Embryonic facial prominence (tissue), 1 donor: ENCODE results near the gene NRDE2.

Experiments used
- DNase-seq: peaks from one replicate; pipeline ENCODE4 v3.0.0-alpha.2; 2016; ENCODE audit errors: extremely low spot score

The NRDE2 gene, protein sequence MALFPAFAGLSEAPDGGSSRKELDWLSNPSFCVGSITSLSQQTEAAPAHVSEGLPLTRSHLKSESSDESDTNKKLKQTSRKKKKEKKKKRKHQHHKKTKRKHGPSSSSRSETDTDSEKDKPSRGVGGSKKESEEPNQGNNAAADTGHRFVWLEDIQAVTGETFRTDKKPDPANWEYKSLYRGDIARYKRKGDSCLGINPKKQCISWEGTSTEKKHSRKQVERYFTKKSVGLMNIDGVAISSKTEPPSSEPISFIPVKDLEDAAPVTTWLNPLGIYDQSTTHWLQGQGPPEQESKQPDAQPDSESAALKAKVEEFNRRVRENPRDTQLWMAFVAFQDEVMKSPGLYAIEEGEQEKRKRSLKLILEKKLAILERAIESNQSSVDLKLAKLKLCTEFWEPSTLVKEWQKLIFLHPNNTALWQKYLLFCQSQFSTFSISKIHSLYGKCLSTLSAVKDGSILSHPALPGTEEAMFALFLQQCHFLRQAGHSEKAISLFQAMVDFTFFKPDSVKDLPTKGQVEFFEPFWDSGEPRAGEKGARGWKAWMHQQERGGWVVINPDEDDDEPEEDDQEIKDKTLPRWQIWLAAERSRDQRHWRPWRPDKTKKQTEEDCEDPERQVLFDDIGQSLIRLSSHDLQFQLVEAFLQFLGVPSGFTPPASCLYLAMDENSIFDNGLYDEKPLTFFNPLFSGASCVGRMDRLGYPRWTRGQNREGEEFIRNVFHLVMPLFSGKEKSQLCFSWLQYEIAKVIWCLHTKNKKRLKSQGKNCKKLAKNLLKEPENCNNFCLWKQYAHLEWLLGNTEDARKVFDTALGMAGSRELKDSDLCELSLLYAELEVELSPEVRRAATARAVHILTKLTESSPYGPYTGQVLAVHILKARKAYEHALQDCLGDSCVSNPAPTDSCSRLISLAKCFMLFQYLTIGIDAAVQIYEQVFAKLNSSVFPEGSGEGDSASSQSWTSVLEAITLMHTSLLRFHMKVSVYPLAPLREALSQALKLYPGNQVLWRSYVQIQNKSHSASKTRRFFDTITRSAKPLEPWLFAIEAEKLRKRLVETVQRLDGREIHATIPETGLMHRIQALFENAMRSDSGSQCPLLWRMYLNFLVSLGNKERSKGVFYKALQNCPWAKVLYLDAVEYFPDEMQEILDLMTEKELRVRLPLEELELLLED

DNA sequence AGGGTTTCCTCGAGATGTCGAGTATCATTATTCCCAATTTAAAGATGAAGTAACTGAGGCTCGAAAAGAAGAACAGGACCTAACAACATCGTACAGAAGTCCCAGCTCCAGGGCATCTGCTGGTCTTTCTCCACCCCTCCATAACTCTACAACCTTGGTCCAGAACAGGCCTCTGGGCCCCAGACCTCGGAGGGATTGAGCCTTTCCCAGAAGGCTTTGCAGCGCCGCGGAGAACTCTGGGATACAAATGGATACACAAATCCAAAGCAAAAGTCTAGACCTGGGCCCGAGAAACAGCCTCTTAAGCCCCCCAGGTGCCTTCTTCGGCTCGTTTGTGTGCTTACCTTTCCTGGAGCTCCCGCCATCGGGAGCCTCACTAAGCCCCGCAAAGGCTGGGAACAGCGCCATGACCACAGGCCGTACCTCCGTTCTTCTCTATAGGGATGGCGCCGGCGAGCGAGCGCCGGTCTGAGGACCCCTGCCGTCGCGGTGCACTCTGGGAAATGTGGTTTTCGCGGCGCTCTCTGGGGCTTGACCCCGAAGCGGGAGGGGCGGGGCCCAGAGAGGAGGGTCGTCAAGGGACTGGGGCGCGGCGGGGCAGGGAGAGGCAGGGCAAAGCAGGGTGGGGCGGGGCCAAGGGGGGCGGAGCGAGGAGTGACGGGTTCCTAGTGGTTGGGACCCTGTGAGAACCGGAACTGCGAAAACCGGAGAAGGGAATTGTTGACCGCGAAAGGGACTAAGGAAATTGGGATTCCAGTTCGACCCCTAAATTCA lies at the start of gene NRDE2:
NRDE2 (minus strand) TSS at position 445 of the 774 bp plus-strand sequence; CDS start at position 408, 37 bp downstream.
- DNase-seq, result peak; percentile 91

- DNase-seq, result no peak
These were observed 49.5 kb upstream of the NRDE2 start for GRCh38 chr14:90381011-90381786.

- DNase-seq, result no peak
These were observed 47.4 kb upstream of the NRDE2 start for GRCh38 chr14:90379106-90379505.

DNA sequence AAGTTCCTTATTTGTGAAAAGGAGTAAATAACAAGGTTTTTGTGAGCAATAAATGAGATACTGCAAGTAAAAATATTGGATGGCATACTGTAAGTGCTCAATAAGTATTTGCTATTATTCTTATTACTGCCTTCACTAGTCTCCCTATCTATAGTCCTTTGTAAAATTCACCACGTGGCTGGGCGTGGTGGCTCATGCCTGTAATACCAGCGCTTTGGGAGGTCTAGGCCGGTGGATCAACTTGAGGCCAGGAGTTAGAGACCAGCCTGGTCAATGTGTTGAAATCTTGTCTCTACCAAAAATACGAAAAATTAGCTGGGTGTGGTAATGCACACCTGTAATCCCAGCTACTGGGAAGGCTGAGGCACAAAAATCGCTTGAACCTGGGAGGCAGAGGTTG lies 46.5 kb upstream of the NRDE2 start:
- DNase-seq, result no peak

DNA sequence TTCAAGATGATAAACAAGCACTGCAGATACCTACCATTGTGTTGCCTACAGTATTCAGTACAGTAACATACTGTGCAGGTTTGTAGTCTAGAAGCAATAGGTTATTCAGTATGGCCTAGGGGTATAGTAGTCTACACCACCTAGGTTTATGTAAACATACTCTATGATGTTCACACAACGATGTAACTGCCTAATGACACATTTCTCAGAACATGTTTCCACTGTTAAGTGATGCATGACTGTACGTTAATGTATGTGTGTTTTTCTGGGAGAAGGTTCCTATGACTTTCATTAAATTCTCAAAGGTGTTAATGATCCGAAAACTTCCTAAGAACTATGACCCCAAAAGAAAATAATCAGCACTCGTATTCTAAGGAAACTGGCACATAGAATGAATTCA lies 44.2 kb upstream of the NRDE2 start:
- DNase-seq, result no peak

- no peak for DNase-seq
These were observed 43.1 kb upstream of the NRDE2 start for GRCh38 chr14:90374813-90375212.

DNA sequence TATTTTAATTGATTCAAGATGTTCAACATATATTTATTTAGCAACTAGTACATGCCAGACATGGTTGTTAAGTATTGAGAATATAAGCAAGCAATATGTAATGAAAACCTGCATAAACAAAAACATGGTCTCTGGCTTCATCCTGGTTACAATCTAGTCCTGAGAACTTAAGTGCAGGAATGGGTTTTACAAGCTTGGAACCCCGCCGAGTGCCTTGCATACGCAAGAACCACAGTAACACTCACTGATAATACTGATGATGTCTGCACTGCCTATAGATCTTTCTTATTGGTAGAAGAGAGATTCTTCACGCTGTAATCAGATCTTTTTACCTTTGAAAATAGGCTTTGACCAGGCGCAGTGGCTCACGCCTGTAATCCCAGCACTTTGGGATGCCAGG lies 42.1 kb upstream of the NRDE2 start:
- no peak for DNase-seq

DNA sequence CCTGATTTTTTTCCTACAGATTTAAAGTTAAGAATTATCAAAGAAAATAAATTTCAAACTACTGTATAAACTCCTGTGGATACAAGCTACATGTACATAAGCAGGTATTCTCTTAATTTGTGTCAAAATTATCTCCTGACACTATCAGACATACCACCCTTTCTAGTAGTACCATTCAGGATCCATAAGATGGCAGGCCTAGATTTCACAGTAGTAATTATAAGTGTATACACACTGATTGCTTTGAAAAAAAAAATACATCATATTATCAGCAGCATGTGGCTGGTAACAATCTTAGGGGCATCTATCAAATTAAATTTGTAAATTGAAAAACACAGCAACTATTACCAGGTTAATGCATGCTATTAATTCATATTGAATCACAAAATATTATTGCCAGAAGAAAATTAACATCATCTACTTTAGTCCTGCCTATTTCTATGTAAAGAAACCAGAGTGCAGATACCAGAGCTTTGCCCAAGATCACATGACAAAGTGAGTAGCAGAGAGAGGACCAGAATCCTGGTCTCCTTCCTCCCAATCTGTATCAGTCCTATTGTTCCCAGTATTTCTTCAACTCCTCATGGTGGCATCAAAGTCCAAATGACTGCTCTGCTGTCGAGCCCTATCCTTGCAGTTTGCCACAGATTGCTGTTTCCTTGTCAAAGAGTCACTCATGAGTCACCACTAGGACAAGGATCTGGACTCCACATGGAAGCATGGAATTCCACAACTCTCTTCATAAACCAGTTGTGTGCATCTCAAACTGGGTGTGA lies 37.4 kb upstream of the NRDE2 start:
- no peak for DNase-seq

DNA sequence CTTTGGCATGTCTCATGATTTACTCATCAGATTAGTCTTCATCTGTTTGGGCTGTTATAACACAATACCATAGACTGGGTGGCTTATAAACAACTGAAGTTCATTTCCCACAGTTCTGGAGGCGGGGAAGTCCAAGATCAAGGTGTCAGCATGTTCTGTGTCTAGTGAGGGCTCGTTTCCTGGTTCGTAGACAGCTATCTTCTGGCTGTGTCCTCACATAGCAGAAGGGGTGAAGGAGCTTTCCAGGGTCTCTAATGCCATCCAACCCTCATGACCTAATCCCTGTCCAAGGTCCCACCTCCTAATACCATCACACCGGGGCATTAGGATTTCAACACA lies 30.8 kb upstream of the NRDE2 start:
- DNase-seq, result no peak

GRCh38 chr14:90361865-90362557 lies 30.3 kb upstream of the NRDE2 start:
- DNase-seq, result no peak

DNA sequence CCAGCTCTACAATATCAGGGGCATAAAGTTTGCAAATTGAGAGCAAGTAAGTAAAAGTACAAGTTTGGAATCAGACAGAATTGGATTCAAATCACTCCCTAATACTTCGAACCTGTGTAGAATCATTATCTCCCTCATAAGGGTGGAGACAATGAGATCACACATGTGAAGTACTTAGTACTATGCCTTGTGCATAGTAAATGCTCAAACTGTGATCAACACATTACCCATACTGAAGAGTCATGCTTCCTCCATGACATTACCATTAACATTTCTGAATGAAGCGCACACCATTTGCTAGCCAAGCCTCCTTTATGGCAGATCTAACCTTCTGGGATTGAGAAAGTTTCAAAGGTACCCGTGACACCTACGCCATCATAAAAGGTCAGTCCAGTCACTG lies 26.6 kb upstream of the NRDE2 start:
- DNase-seq, result no peak

DNA sequence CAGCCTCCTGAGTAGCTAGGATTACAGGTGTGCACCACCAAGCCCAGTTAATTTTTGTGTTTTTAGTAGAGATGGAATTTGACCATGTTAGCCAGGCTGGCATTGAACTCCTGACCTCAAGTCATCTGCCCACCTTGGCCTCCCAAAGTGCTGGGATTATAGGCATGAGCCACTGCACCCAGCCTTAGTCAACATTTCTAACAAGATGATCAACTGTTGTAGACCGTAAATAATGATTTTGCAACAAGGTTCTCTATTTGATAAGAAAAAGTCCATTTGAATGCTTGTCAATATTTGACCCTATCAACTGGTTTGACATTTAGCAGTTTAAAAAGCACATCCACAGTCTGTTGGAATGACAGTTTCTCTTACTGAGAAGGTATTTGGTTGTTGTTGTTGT lies 25.2 kb upstream of the NRDE2 start:
- DNase-seq, result no peak

- DNase-seq, result no peak
These were observed 24.1 kb upstream of the NRDE2 start for GRCh38 chr14:90355540-90356518.

DNA sequence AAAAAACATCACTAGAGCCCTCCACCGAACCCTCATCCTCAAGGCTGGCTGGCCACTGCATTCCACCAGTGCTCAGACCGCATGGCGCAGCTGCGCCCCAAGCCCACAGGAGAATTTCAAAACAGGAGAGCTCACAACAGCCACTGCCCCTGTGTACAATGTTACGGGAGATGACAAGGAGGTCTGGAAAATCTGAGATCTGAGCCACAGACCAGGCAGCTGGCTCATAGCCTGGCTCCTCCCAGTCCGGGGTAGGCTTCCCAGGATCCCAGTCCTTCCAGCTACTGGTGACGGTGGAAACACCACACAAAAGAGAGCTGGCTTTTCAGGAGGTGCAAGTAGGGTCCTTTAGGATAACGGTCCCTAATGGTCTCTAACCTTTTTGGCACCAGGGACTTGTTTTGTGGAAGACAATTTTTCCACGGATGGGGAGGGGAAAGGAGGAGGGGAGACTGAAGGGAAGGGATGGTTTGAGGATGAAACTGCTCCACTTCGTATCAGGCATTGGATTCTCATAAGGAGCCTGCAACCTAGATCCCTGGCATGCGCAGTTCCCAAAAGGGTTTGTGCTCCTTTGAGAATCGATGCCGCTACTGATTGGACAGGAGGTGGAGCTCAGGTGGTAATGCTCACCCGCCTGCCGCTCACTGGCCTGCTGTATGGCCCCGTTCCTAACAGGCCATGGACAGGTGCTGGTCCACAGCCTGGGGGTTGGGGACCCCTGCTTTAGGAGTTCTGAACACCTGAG lies 23.0 kb upstream of the NRDE2 start:
- no peak for DNase-seq

DNA sequence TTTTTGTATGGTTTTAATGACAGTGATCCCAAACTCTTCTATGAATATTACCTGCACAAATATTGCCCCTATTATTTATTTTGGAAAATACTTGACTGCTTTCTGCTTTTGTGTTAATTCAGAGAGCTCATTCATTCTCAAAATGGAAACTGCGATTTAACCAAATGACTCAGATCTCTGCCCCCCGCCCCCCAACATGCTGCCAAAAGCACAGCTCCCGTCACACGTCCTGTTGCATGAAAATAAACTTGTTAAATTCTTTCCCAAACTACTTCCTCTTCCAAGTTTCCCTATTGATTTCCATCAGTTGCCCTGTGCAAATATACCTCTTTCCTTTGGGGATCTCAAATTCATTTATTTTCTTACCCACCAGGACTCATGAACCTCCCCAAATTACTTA lies 18.0 kb upstream of the NRDE2 start:
- DNase-seq, result no peak

GRCh38 chr14:90348270-90348669 lies 16.5 kb upstream of the NRDE2 start:
- no peak for DNase-seq

DNA sequence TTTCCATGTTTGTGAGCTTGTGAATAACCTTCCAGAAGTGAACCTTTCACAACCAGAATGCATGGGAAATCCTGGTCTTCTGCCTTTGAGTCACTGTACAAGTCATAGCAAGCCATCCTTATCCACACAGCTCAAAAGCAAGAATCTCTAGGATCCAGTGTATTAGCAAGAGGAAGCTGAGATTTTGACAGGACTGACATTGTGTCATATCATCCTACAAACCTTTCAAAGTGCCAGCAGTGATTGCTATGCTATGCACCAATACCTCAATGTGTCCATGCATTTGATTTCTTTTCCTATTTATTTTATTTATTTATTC lies 13.5 kb upstream of the NRDE2 start:
- no peak for DNase-seq
